HT-29 (cell line): ENCODE results near the gene SPAG17. TPM values are rescaled to one million over a fixed set of nuclear protein-coding genes. Genes with fewer than 3 reads are reported as not detected.

Source experiments
- DNase-seq: peaks from one replicate; pipeline ENCODE4 v3.0.0-alpha.2; 2015; ENCODE audit warnings: low spot score
- total RNA-seq: library from RNA; depleted of rRNA; stranded (reverse); fragments of >200 nt; shearing (Covaris generic); gene quantifications from 2 replicates; pipeline ENCODE4 v1.2.3, GENCODE V29; 2014

Gene SPAG17
- total RNA-seq, 1 experiment from 2014 or later: not detected

GRCh38 chr1:118077331-118078045 is 107.5 kb downstream of the SPAG17 start:
- peak; percentile 56 for DNase-seq

GRCh38 chr1:118075116-118075515 is 109.9 kb downstream of the SPAG17 start:
- DNase-seq: no peak

- DNase-seq: no peak
Observed at GRCh38 chr1:118073648-118074435, 111.2 kb downstream of the SPAG17 start.

GRCh38 chr1:118049981-118050380 is 135.0 kb downstream of the SPAG17 start:
- no peak for DNase-seq

DNA sequence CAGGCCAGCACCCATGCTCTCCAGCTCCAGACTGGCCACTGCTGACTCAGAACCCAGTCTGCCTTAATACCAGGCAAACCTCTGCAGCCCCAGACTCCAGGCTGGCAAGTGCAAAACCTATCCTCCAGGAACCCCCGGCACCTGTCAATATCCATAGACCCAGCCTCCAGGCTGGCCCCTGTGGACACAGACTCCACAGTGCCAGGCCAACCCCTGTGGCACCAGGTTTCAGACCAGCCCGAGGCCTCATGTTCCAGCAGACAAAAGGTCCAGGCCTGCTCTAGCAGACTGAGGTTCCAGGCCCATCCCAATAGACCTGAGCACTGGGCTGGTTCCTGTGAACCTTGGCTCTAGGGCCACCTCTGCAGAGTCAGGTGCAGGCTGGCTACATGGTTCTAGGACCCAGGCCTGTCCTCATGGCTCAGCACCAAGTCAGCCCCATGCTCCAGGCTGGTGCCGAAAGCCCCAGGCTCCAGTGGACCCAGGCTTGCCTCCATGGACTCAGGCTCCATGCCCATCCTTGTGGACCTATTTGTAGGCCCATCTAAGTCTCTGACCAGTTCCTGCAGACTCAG is 137.3 kb downstream of the SPAG17 start:
- no peak for DNase-seq

GRCh38 chr1:118047006-118047649 is 137.9 kb downstream of the SPAG17 start:
- DNase-seq: no peak

DNA sequence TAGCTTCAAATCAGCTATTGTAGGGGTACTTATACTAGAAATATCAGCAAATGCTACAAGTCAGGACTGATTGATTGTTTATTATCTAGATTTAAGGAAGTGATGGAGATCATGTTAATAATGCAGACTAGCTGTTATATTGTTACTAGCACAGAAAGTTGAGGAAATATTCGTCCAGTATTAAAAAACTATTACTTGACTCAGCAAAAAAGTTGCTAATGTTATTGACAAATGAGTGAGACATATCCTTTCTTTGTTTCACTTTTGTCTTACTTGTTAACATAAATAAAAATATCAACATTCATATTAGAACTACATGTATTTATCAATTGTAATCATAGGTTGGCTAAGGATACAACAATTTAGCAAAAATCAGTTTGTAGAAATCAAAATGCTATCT is 141.4 kb downstream of the SPAG17 start:
- DNase-seq: no peak

DNA sequence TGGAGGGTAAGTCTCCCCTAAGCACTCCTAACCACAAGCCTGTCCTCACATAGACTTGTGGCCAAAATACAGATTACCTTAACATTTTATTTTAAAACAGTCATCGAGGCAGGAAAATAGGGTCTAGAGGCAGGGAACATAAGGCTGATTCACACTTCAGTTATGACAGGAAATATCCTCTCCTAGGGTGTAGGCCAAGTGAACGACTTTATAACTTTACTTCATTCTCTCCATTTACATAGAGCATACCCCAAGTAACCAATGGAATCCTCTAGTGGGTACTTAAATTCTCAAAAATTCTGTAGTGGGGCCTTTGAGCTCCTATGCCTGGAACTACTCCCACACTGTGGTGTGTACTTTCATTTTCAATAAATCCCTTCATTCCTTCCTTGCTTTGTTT is 142.5 kb downstream of the SPAG17 start:
- no peak for DNase-seq

GRCh38 chr1:118039170-118039569 is 145.9 kb downstream of the SPAG17 start:
- DNase-seq: no peak

DNA sequence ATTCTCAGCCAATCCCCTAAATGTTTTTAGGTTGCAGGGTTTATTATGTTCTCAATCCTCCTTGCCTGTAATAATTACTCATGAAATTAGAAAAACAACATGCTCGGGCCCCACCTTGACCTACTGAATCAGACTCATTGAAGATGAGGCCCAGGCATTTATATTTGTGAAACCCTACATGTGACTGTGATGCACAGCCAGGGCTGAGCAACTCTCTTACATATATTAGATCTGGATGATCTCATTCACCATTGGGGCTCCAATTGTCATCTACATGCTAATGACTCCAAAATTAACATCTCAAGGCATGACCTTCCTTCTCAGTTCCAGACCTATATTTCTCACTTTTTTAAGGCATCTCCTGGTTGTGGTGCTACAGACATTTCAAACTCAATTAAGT is 152.1 kb downstream of the SPAG17 start:
- DNase-seq: no peak

DNA sequence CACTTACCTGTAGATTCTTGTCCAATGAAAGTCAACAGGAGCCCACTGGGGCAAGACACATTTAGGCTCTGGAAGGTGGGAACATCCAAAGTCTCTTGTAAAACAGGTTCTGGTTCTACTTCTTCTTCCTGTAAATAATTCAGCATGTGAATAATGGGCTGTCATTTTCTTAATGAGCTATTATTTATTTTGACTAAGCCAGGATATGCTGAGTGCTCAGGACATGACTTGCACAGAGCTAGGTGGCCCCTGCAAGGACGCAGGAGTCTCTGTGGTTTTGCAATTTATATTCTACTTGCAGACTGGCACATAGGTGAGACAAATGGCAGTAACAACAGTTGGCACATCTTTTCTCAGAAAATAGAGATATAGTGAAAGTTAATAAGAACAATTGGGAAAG is 156.8 kb downstream of the SPAG17 start:
- DNase-seq: no peak

- no peak for DNase-seq
Observed at GRCh38 chr1:118023199-118023598, 161.8 kb downstream of the SPAG17 start.

GRCh38 chr1:118021668-118022067 is 163.4 kb downstream of the SPAG17 start:
- no peak for DNase-seq

DNA sequence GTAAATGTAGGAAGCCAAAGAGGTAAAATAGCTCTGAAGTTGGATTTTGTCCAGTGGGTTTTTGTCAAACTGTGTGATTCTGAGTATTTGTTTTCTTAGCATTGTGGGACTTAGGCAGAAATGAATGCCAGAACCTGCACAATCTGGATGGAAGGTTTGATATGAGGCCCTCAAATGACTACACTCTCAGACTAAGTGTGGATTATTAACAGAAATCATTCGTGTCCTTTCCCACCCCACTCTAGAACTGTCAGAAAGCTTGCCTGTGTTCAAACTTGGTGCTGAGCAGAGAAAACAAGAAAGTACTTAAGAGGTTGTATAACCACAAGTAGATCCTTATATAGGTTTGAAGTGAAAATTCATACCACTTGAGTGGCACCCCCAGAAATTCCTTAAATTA is 167.0 kb downstream of the SPAG17 start:
- DNase-seq: no peak

DNA sequence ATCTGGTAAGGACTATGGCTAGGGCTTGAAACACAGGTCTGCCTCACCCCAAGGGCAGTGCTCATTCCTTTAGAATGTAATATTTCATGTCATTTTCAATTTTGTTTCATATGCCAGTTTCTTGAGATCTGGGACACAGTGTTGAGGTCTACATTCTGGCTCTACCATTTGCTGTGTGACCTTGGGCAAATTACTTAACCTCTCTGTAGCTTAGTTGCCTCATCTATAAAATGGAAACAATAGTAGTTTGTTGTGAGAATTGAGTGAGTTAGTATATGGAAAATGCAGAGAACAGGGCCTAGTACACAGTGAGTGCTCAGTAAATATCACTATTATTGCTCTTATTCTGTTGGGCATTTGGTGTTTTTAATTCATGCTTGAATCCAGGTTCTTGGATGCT is 171.1 kb downstream of the SPAG17 start:
- no peak for DNase-seq

GRCh38 chr1:118013336-118013735 is 171.7 kb downstream of the SPAG17 start:
- DNase-seq: no peak

- no peak for DNase-seq
Observed at GRCh38 chr1:118012515-118013124, 172.4 kb downstream of the SPAG17 start.

GRCh38 chr1:118008011-118008410 is 177.0 kb downstream of the SPAG17 start:
- DNase-seq: no peak

- DNase-seq: no peak
Observed at GRCh38 chr1:118007391-118007790, 177.6 kb downstream of the SPAG17 start.

DNA sequence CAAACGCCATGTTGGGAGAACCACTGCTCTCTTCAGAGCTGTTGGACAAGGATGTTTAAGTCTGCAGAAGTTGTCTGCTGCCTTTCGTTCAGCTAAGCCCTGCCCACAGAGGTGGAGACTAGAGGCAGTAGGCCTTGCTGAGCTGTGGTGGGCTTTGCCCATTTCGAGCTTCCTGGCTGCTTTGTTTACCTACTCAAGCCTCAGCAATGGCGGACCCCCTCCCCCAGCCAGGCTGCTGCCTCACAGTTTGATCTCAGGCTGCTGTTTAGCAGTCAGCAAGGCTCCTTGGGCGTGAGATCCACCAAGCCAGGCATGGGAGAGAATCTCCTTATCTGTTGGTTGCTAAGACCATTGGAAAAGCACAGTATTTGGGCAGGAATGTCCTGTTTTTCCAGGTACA is 180.7 kb downstream of the SPAG17 start:
- DNase-seq: no peak

DNA sequence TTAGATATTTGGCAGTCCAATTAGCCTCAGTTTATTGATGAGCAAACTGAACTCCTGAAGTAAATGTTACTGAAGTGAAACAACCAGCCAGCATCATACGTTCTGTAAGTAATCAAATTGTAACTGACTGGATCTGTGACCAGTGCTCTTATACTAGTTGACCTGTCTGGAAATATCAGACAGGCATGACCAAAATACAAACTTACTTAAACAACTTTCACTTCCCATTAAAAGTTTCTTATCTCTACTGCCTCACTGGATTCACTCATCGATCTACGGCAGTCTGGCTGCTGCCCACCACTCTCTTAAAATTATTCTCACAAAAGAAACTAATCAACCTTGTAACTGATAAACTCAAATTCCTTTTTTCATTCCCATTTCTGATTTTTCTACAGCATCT is 199.1 kb downstream of the SPAG17 start:
- no peak for DNase-seq

DNA sequence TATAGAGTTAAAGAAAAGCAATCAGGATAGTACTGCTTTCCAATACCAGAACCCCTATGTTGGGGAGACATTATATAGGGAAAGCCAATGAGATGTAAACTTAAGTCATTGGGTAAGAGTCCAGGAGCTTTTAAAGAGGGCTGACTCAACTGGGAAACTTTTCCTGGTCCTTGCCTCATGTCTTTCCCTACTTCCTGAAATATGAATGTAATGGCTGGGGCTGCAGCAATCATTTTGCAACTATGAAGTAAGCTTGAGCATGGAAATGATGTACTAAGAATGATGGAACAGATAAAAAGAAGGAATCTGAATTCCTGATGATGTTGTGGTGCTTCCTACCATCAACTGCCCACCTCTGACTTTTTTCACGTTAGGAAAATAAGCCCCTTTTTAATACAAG is 199.8 kb downstream of the SPAG17 start:
- no peak for DNase-seq
